HCT116 (cell line): ENCODE results near the gene KRT77.

Experiments
- CBX3 ChIP-seq: IDR thresholded peaks from 2 replicates; pipeline ENCODE4 v1.6.1; 2012; ENCODE audit warnings: low read depth
- CTCF ChIP-seq, 3 experiments: fragments of 200-600 bp in 1 of 3; sonication (generic) in 1 of 3; IDR thresholded peaks in 2 of 3; conservative IDR thresholded peaks in 1 of 3; 2 replicates each; pipeline ENCODE4 v1.5.1; 2012 to 2017; ENCODE audit warnings: low read depth in 2 of 3, low read length in 2 of 3, antibody characterized with exemption in 1 of 3, borderline replicate concordance in 1 of 3, control low read depth in 1 of 3, mild to moderate bottlenecking in 1 of 3, mixed read lengths in 1 of 3, mixed run types in 1 of 3, moderate library complexity in 1 of 3; ENCODE audit not compliant: insufficient read depth in 1 of 3
- EGR1 ChIP-seq: IDR thresholded peaks from 2 replicates; pipeline ENCODE4 v1.6.1; 2012; ENCODE audit warnings: low read depth
- EZH2phosphoT487 ChIP-seq: fragments of 200-600 bp; IDR thresholded peaks from 2 replicates; pipeline ENCODE4 v1.6.1; 2018; ENCODE audit warnings: antibody characterized with exemption, borderline replicate concordance
- MAX ChIP-seq: IDR thresholded peaks from 2 replicates; pipeline ENCODE4 v1.6.1; 2012
- POLR2A ChIP-seq: IDR thresholded peaks from 2 replicates; pipeline ENCODE4 v1.7.0; 2011; ENCODE audit warnings: borderline replicate concordance; ENCODE audit not compliant: insufficient read depth, insufficient read length; ENCODE audit errors: extremely low read depth
- POLR2AphosphoS5 ChIP-seq: IDR thresholded peaks from 2 replicates; pipeline ENCODE4 v1.6.1; 2011; ENCODE audit warnings: mild to moderate bottlenecking, low read depth, low read length, moderate library complexity
- RAD21 ChIP-seq: IDR thresholded peaks from 2 replicates; pipeline ENCODE4 v1.6.1; 2012; ENCODE audit warnings: low read depth, mild to moderate bottlenecking
- REST ChIP-seq: IDR thresholded peaks from 2 replicates; pipeline ENCODE4 v1.6.1; 2012; ENCODE audit warnings: low read depth
- SIN3A ChIP-seq: IDR thresholded peaks from 2 replicates; pipeline ENCODE4 v1.6.1; 2012; ENCODE audit warnings: low read depth
- SP1 ChIP-seq: IDR thresholded peaks from 2 replicates; pipeline ENCODE4 v1.6.1; 2012; ENCODE audit warnings: low read depth
- SRF ChIP-seq: IDR thresholded peaks from 2 replicates; pipeline ENCODE4 v1.6.1; 2012; ENCODE audit warnings: low read depth
- ZFX ChIP-seq: fragments of 450-650 bp; IDR thresholded peaks from 2 replicates; pipeline ENCODE4 v1.6.1; 2017

GRCh38 chr12:52686756-52687487 lies 16.4 kb downstream of the KRT77 start:
- TF ChIP-seq RAD21 (no peak), MAX (no peak), CTCF (IDR thresholded peaks at IDR 0.05 in 2 of 3, conservative IDR thresholded peaks at IDR 0.05 in 1 of 3; ENCODE audit: borderline replicate concordance in 1 of 3, insufficient read depth in 1 of 3, low read depth in 2 of 3, low read length in 2 of 3) (no peak), POLR2A (no peak), EZH2phosphoT487 (no peak), POLR2AphosphoS5 (no peak), SIN3A (no peak), SP1 (0 out of 2 replicates have a peak, but pooled peaks have one; percentile 8), SRF (no peak), EGR1 (no peak), ZFX (no peak), REST (no peak), CBX3 (no peak)
